LNCaP clone FGC (cell line): Measurements from ENCODE around the gene ZNF726.
"Not testable (repeated sequence)": the region's sequence is repeated elsewhere in the genome, so short reads cannot be mapped to it uniquely, and the experiment has no call there.

Experiments
- DNase-seq: peaks from one replicate; pipeline ENCODE4 v3.0.0-alpha.2; 2011; ENCODE audit warnings: low read depth
- H3K4me3 ChIP-seq: 2 replicates; pipeline ENCODE4 v1.5.1; 2011; ENCODE audit warnings: mild to moderate bottlenecking, low read depth, low read length, control low read depth
- CTCF ChIP-seq: IDR thresholded peaks from 2 replicates; pipeline ENCODE4 v1.5.1; 2012; ENCODE audit warnings: mild to moderate bottlenecking; ENCODE audit not compliant: control insufficient read depth, insufficient read depth; ENCODE audit errors: extremely low read depth

Gene ZNF726

GRCh38 chr19:23908165-23908564 is 6.5 kb upstream of the ZNF726 start:
- DNase-seq: no peak
- no peak overlapping the region for H3K4me3 ChIP-seq
- TF ChIP-seq CTCF: no peak

DNA sequence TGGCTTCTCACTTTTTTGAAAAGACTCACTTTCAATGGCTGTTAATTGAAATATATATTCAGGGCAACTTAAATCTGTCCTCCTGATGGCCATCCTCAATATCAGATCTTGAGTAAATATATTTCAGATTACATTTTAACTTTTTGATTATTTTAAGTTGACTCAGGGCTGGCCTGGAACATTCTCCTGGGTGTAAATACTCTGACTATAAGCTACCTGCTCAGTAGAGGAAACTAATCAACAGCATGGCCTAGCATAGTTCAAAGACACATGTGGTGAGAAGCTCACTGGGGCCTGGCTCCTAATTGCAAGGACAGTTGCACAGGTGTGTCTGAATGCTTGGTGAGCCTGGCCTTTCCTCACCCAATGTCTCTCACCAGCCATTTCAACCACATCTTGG is 5.5 kb upstream of the ZNF726 start:
- no peak for TF ChIP-seq CTCF
- no peak for DNase-seq
- H3K4me3 ChIP-seq: no peak overlapping the region

- peak overlapping the region; percentile 71; the same call in 1 of the 2 replicates for H3K4me3 ChIP-seq
- DNase-seq: no peak
- no peak for TF ChIP-seq CTCF
Measured at GRCh38 chr19:23913931-23914330, 755 bp upstream of the ZNF726 start.

DNA sequence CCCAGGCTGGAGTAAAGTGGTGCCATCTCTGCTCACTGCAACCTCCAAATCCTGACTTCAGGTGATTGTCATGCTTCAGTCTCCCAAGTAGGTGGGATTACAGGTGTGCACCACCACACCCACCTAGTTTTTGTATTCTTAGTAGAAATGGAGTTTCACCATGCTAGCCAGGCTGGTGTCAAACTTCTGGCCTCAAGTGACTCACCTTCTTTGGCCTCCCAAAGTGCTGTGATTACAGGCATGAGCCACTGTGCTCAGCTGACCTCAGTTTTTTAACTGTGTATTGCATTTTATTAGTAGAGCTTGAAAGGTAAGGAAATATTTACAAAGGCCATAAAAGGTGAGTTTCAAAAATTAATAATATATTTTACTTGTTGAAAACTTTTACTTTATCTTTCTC is 2.3 kb downstream of the ZNF726 start:
- H3K4me3 ChIP-seq: no peak overlapping the region
- no peak for TF ChIP-seq CTCF
- DNase-seq: no peak

GRCh38 chr19:23917856-23918255 is 3.2 kb downstream of the ZNF726 start:
- TF ChIP-seq CTCF: no peak
- DNase-seq: peak; percentile 92

DNA sequence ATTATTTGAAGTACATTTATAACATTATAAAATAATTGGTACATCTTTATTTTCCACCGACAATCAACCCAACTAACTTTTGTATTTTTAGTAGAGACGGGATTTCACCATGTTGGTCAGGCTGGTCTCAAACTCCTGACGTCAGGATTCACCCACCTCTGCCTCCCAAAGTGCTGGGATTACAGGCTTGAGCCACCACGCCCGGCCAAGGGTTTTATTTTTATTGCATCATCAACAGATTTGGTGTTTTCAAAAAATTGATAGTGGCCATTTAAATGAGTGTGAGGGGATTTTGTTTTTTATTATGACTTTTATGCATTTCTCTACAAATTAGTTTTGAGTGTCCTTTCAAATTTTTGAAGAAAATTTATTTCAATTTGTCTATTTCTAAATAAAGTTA is 10.6 kb downstream of the ZNF726 start:
- no peak for DNase-seq
- no peak for TF ChIP-seq CTCF
- no peak overlapping the region for H3K4me3 ChIP-seq

More at GRCh38 chr19:23917856-23918255, 3.2 kb downstream of the ZNF726 start:
- H3K4me3 ChIP-seq: peak overlapping the region; percentile 14; the same call in 1 of the 2 replicates

- TF ChIP-seq CTCF: no peak
- no peak overlapping the region for H3K4me3 ChIP-seq
- no peak for DNase-seq
Measured at GRCh38 chr19:23932878-23933277, 18.2 kb downstream of the ZNF726 start.

DNA sequence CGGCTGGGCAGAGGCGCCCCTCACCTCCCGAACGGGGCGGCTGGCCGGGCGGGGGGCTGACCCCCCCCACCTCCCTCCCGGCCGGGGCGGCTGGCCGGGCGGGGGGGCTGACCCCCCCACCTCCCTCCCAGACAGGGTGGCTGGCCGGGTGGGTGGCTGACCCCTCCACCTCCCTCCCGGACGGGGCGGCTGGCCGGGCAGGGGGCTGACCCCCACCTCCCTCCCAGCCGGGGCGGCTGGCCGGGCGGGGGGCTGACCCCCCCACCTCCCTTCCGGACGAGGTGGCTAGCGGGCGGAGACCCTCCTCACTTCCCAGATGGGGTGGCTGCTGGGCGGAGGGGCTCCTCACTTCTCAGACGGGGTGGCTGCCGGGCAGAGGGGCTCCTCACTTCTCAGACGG is 22.3 kb downstream of the ZNF726 start:
- H3K4me3 ChIP-seq, DNase-seq: not testable (repeated sequence)
